Smooth muscle cell (in vitro differentiated cells): Measurements from ENCODE around the gene GATA2. TPM values are rescaled to one million over a fixed set of nuclear protein-coding genes. Genes with fewer than 3 reads are reported as not detected.
A peak's percentile ranks its signal among the peaks of the same experiment; 100 is the strongest.

Experiments used
- DNase-seq: peaks from one replicate; lab custom pipeline; 2025; ENCODE audit not compliant: unreplicated experiment; lab: John Stamatoyannopoulos, UW
- H2AFZ ChIP-seq: fragments of 200-600 bp; sonication (generic); 2 replicates; pipeline ENCODE4 v1.6.0; 2016; ENCODE audit warnings: antibody characterized with exemption, low read depth, mild to moderate bottlenecking
- H3F3A ChIP-seq: fragments of 200-600 bp; sonication (generic); 2 replicates; pipeline ENCODE4 v1.6.0; 2017; ENCODE audit warnings: antibody characterized with exemption, low read depth
- H3K27ac ChIP-seq: fragments of 200-600 bp; sonication (generic); 2 replicates; pipeline ENCODE4 v1.5.1; 2016; ENCODE audit warnings: low read depth, mild to moderate bottlenecking
- H3K27me3 ChIP-seq: fragments of 200-600 bp; sonication (generic); 2 replicates; pipeline ENCODE4 v1.6.1; 2016; ENCODE audit warnings: low read depth, mild to moderate bottlenecking
- H3K36me3 ChIP-seq: fragments of 200-600 bp; sonication (generic); 2 replicates; pipeline ENCODE4 v1.5.1; 2016; ENCODE audit warnings: low read depth
- H3K4me1 ChIP-seq: fragments of 200-600 bp; sonication (generic); 2 replicates; pipeline ENCODE4 v1.5.1; 2016; ENCODE audit warnings: low read depth
- H3K4me2 ChIP-seq: fragments of 200-600 bp; sonication (generic); 2 replicates; pipeline ENCODE4 v1.6.0; 2016; ENCODE audit warnings: mild to moderate bottlenecking
- H3K4me3 ChIP-seq: fragments of 200-600 bp; sonication (generic); 2 replicates; pipeline ENCODE4 v1.5.1; 2016; ENCODE audit warnings: mild to moderate bottlenecking
- H3K79me2 ChIP-seq: fragments of 200-600 bp; sonication (generic); 2 replicates; pipeline ENCODE4 v1.6.0; 2016; ENCODE audit warnings: low read depth, mild to moderate bottlenecking
- H3K9ac ChIP-seq: fragments of 200-600 bp; sonication (generic); 2 replicates; pipeline ENCODE4 v1.6.0; 2016; ENCODE audit warnings: low read depth
- H3K9me3 ChIP-seq: fragments of 200-600 bp; sonication (generic); replicated peaks from 2 replicates; pipeline ENCODE4 v1.5.1; 2016; ENCODE audit warnings: low read depth
- H4K20me1 ChIP-seq: fragments of 200-600 bp; sonication (generic); 2 replicates; pipeline ENCODE4 v1.6.0; 2016; ENCODE audit warnings: low read depth
- WGBS: methylation state at CpG from one replicate; pipeline ENCODE4 v1.1.7; 2016; ENCODE audit warnings: low lambda C conversion rate; 5-methylcytosine and 5-hydroxymethylcytosine counted together
- polyA plus RNA-seq: library from polyadenylated mRNA; unstranded; fragments of >200 nt; fragmentation: Nextera tagmentation; extraction: Ambion mirVana; gene quantifications from 2 replicates; pipeline ENCODE4 v1.2.1, GENCODE V29; 2016
- total RNA-seq: library from RNA; depleted of rRNA; stranded (reverse); fragments of >200 nt; gene quantifications from 2 replicates; pipeline ENCODE4 v1.2.3, GENCODE V29; 2014
- TF ChIP-seq, protein P1 (sequence below): fragments of 200-600 bp; sonication (generic); IDR thresholded peaks from 2 replicates; pipeline ENCODE4 v1.5.1; 2017; ENCODE audit warnings: borderline replicate concordance, mild to moderate bottlenecking, antibody characterized with exemption; ENCODE audit not compliant: insufficient read depth, poor library complexity, severe bottlenecking

The GATA2 gene
- total and polyA plus RNA-seq, 2 experiments from 2014 or later, result 5.8 to 6.8 TPM

DNA sequence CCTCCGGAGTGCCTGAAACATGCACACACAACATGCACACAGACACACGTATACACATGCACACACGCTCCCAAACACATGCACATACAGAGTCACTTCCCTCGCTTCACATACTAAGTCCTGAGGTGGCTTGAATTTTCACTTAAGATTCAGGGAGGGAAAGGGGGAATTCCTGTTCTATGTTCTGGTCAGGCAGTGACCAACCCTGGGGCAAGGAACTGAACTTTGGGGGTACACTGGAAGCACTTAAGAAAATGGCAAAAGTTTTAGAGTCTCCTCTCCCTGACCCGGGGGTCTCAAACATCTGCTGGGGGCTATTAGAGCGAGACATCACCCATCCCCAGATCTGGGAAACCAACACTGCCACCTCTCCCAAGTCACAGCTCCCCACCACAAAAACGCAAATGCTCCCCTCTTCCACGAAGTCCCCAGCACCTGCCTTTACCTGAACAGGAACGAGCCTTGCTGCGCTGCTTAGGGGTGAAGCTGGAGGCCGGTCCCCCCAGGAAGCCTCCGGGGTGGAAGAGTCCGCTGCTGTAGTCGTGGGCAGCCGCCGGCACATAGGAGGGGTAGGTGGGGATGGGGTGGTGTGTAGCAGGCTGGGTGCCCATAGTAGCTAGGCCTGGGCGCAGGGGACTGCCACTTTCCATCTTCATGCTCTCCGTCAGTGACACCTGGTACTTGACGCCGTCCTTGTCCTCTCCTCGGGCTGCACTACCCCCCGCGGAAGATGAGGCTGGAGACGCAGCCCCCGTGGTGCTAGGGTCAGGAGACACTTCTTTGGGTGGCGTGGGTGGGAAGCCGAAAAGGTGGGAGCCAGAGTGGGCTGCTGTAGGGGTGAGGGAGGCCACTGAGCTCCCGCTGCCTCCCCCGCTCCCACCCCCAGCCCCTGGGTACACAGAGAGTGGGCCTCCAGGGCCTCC is 7.5 kb downstream of the GATA2 start:
- Histone ChIP-seq H2AFZ (no peak overlapping the region), H3K27ac (no peak overlapping the region), H4K20me1 (peaks cover 15% of the 10 kb centered on the region), H3K4me2 (peak overlapping the region; percentile 97), H3K9me3 (no peaks in the 10 kb centered on the region), H3K79me2 (peaks cover 9% of the 10 kb centered on the region), H3K4me3 (no peak overlapping the region), H3K27me3 (peaks cover 11% of the 10 kb centered on the region), H3K36me3 (no peaks in the 10 kb centered on the region), H3K9ac (no peak overlapping the region), H3F3A (peaks cover 14% of the 10 kb centered on the region), H3K4me1 (peaks cover 72% of the 10 kb centered on the region)
- no peak for DNase-seq
- TF ChIP-seq, protein P1, sequence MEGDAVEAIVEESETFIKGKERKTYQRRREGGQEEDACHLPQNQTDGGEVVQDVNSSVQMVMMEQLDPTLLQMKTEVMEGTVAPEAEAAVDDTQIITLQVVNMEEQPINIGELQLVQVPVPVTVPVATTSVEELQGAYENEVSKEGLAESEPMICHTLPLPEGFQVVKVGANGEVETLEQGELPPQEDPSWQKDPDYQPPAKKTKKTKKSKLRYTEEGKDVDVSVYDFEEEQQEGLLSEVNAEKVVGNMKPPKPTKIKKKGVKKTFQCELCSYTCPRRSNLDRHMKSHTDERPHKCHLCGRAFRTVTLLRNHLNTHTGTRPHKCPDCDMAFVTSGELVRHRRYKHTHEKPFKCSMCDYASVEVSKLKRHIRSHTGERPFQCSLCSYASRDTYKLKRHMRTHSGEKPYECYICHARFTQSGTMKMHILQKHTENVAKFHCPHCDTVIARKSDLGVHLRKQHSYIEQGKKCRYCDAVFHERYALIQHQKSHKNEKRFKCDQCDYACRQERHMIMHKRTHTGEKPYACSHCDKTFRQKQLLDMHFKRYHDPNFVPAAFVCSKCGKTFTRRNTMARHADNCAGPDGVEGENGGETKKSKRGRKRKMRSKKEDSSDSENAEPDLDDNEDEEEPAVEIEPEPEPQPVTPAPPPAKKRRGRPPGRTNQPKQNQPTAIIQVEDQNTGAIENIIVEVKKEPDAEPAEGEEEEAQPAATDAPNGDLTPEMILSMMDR, result no peak
- WGBS, result 66% methylated on average over 29 of the region's 29 CpGs

DNA sequence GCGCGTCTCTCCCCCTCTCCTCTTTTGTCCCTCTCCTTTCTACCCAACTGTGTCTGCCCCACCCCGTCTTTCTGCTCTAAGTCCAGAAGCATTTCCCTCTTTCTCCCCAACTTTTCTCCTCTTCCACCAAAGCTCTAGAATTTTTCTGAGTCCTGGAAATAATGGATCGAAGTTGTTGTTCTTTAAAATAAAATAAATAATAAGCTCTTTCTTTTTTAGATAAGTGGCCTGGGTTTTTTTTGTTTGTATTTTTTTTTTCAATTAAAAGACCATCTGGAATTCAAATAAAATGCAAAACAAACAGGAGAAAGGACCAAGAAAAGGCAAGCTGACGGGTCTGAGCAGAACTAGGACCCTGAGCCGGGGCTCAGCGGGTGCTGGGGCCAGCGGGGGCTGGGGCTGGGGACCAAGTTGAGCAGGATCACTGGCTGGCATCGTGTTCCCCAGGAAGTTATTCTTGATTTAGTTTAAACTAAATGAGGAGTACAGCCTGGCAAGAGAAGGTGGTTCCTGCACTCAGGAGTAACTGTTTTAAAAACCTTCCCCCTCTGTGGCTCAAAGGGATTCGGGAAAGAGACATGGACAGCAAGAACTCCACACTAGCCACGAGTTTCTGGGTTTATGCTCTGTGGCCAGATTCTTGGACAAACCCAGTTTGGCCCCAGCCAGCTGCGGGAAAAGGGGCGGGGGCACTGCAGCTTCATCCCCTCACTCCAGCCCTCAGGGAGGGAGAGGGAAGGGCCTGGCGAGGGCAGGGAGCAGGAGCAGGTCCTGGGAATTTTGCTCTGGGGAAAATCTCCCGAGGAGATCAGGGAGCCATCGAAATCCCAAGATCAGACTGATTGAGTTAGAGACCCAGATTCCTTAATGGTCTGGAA is 8.4 kb downstream of the GATA2 start:
- Histone ChIP-seq H3K27me3 (peaks cover 2% of the 10 kb centered on the region), H2AFZ (peak overlapping the region; percentile 61), H4K20me1 (peaks cover 9% of the 10 kb centered on the region), H3K27ac (peak overlapping the region; percentile 80), H3K9me3 (no peaks in the 10 kb centered on the region), H3K9ac (no peak overlapping the region), H3F3A (peaks cover 14% of the 10 kb centered on the region), H3K4me3 (no peak overlapping the region), H3K4me2 (peak overlapping the region; percentile 85), H3K79me2 (peaks cover 9% of the 10 kb centered on the region), H3K4me1 (peaks cover 65% of the 10 kb centered on the region), H3K36me3 (no peaks in the 10 kb centered on the region)
- DNase-seq, result no peak
- TF ChIP-seq, protein P1, result no peak
- WGBS, result 31% methylated on average over 14 of the region's 16 CpGs

DNA sequence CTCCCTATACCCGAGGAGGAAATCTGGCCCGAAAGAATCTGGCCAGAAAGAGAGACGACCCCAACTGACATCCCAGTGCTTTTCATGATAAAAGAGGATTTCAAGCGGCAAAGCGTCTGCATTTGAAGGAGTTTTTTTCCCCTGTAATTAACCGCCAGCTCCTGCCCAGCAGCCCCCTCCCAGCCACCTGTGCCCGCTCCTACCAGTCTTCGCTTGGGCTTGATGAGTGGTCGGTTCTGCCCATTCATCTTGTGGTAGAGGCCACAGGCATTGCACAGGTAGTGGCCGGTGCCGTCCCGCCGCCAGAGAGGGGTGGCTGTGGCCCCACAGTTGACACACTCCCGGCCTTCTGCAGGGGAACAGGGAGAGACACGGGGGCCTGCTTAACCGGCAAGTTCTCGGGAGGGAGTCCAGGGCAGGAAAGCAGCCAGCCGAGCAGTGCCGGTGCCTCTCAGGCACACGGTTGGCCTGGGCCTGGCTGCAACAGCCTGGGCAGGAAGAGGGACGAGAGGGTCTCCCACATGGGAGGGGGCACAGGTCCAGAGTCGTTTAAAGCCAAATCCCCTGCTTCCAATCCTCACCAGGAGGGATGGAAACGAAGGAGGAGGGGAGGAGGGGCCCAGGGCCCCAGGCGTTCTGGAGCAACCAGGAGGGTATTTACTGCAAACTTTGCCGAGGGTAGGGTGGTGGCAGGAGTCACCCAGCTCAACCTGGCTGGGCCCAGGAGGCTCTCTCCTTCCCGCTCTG is 9.2 kb downstream of the GATA2 start:
- Histone ChIP-seq H3K4me2 (peak overlapping the region; percentile 85), H4K20me1 (peaks cover 9% of the 10 kb centered on the region), H3K36me3 (no peaks in the 10 kb centered on the region), H3K27ac (peak overlapping the region; percentile 80), H3K27me3 (no peaks in the 10 kb centered on the region), H3K4me1 (peaks cover 58% of the 10 kb centered on the region), H3K9ac (peak overlapping the region; percentile 26), H3K79me2 (peaks cover 9% of the 10 kb centered on the region), H3K4me3 (peak overlapping the region; percentile 27), H3F3A (peaks cover 14% of the 10 kb centered on the region), H2AFZ (peak overlapping the region; percentile 61), H3K9me3 (no peaks in the 10 kb centered on the region)
- 15% methylated on average over 25 of the region's 26 CpGs for WGBS
- TF ChIP-seq, protein P1, result no peak
- no peak for DNase-seq
